Suppressor macrophage (primary cell): ENCODE results near the gene CREB5.

Experiments
- DNase-seq, 4 experiments: peaks; one replicate each; pipeline ENCODE4 v3.0.0-alpha.2; 2020 to 2022

Gene CREB5

GRCh38 chr7:28871077-28871476 lies 458.8 kb downstream of the CREB5 start:
- no peak for DNase-seq

GRCh38 chr7:28871631-28872030 lies 459.3 kb downstream of the CREB5 start:
- DNase-seq, result no peak

DNA sequence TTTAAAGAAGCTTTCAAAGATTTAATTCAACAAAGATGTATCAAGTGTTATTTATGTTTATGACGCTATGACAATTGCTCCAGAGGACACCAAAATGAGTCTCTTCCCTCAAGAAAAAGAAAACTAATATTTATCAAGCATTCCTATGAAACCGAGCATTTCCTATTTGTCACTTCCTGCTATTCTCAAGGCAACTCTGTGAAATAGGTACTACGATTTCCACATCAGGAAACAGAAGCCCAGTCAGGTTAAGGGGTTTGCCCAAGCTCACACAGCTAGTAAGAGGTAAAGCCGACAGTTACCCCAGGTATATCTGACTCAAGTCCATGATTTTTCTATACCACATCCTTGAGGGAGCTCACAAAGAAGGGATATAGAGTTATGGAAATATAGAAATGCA lies 459.9 kb downstream of the CREB5 start:
- DNase-seq, result no peak

DNA sequence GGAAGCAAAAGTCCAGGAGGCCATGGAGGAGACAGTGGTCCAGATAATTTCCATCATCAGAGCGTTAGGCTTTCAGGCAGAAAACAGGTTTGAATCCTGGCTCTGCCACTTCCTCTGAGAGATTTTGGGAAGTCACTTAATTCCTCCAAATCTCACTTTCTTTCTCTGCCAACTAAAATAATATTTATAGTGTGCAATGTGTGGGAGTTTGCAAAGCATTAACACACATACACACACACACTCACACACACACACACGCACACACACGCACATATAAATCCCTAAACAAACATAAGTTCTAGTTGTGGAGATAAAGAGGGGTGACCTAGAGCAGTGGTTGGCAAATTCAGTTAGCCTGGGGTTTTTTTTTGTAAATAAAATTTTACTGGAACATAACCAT lies 461.0 kb downstream of the CREB5 start:
- DNase-seq, result no peak

GRCh38 chr7:28874001-28874400 lies 461.7 kb downstream of the CREB5 start:
- DNase-seq, result no peak
